B cell (primary cell): ENCODE measurements around the gene PAX3. TPM values are rescaled to one million over a fixed set of nuclear protein-coding genes. Genes with fewer than 3 reads are reported as not detected.

Experiments
- ATAC-seq: fragments of 200-7000 bp; cut with Tn5 transposase; one replicate; pipeline ENCODE4 v1.10.0; 2021; ENCODE audit warnings: low read depth, mild to moderate bottlenecking, moderate number of reproducible peaks, moderate library complexity
- CTCF ChIA-PET: fragments of 350-600 bp; sonication (Branson Sonifier 250); formaldehyde crosslinking; loops from one replicate; lab custom pipeline; 2021; ENCODE audit warnings: antibody characterized with exemption, inconsistent platforms; lab: Charles Lee
- POLR2A ChIA-PET: fragments of 350-600 bp; sonication (Branson Sonifier 250); formaldehyde crosslinking; loops from one replicate; lab custom pipeline; 2021; ENCODE audit warnings: antibody characterized with exemption; lab: Charles Lee
- DNase-seq: peaks from one replicate; pipeline ENCODE4 v3.0.0; 2013
- H2AFZ ChIP-seq: 2 replicates; pipeline ENCODE4 v1.6.1; 2012; ENCODE audit warnings: mild to moderate bottlenecking, low read depth, low read length; ENCODE audit not compliant: insufficient read depth, poor library complexity, severe bottlenecking
- H3K27ac ChIP-seq, 2 donors: 1 replicate in 1 of 2; 2 replicates in 1 of 2; pipeline ENCODE4 v1.5.1; 2012 to 2013; ENCODE audit warnings: low read length in 2 of 2, mild to moderate bottlenecking in 2 of 2, moderate library complexity in 1 of 2
- H3K27me3 ChIP-seq, 4 experiments: fragments of 200-600 bp in 1 of 4; sonication (generic) in 1 of 4; replicated peaks in 1 of 4; 1 replicate in 2 of 4; 2 replicates in 2 of 4; pipeline versions ENCODE4 v1.6.1 to v1.7.0; 2013 to 2016; ENCODE audit warnings: low read length in 3 of 4, mild to moderate bottlenecking in 2 of 4, mixed read lengths in 1 of 4, moderate library complexity in 1 of 4; ENCODE audit not compliant: insufficient read depth in 4 of 4, control insufficient read depth in 3 of 4; ENCODE audit errors: control extremely low read depth in 1 of 4
- H3K36me3 ChIP-seq, 2 experiments: replicated peaks in 1 of 2; 1 replicate in 1 of 2; 2 replicates in 1 of 2; pipeline versions ENCODE4 v1.6.1 to v1.7.1; 2013; ENCODE audit warnings: low read length in 1 of 2; ENCODE audit not compliant: insufficient read depth in 2 of 2, control insufficient read depth in 1 of 2; ENCODE audit errors: control extremely low read depth in 1 of 2, extremely low read depth in 1 of 2
- H3K4me1 ChIP-seq, 2 donors: fragments of 200-600 bp in 1 of 2; sonication (generic) in 1 of 2; 1 replicate in 1 of 2; 2 replicates in 1 of 2; pipeline versions ENCODE4 v1.5.1 to v1.6.1; 2013 to 2017; ENCODE audit warnings: low read length in 2 of 2; ENCODE audit not compliant: control insufficient read depth in 2 of 2, insufficient read depth in 2 of 2
- H3K4me2 ChIP-seq: replicated peaks from 2 replicates; pipeline ENCODE3; 2012; ENCODE audit warnings: mild to moderate bottlenecking, low read depth, low read length; ENCODE audit not compliant: poor library complexity, severe bottlenecking
- H3K4me3 ChIP-seq, 5 experiments: fragments of 200-600 bp in 1 of 5; sonication (generic) in 1 of 5; 1 replicate in 3 of 5; 2 replicates in 2 of 5; pipeline versions ENCODE4 v1.5.1 to v1.7.0; 2011 to 2016; ENCODE audit warnings: low read length in 4 of 5, mild to moderate bottlenecking in 4 of 5, low read depth in 2 of 5, control low read depth in 1 of 5, moderate library complexity in 1 of 5; ENCODE audit not compliant: insufficient read depth in 1 of 5; ENCODE audit errors: control extremely low read depth in 1 of 5, extremely low read depth in 1 of 5
- H3K79me2 ChIP-seq: fragments of 200-600 bp; sonication (generic); one replicate; pipeline ENCODE4 v1.6.0; 2016; ENCODE audit warnings: low read length; ENCODE audit not compliant: control insufficient read depth, insufficient read depth
- H3K9ac ChIP-seq: fragments of 200-600 bp; sonication (generic); 2 replicates; pipeline ENCODE4 v1.6.1; 2017; ENCODE audit warnings: mild to moderate bottlenecking, low read length, moderate library complexity
- H3K9me3 ChIP-seq, 3 donors: one replicate each; pipeline versions ENCODE4 v1.6.1 to v1.7.1; 2013; ENCODE audit warnings: low read length in 2 of 3; ENCODE audit not compliant: control insufficient read depth in 2 of 3, insufficient read depth in 1 of 3; ENCODE audit errors: control extremely low read depth in 1 of 3
- H4K20me1 ChIP-seq: 2 replicates; pipeline ENCODE4 v1.6.0; 2012; ENCODE audit warnings: mild to moderate bottlenecking, low read length; ENCODE audit not compliant: insufficient read depth, control insufficient read depth, poor library complexity, severe bottlenecking
- H3K27ac Mint-ChIP-seq: one replicate; pipeline ENCODE4 v1.8.0; 2021; ENCODE audit warnings: mixed read lengths
- H3K27me3 Mint-ChIP-seq: one replicate; pipeline ENCODE4 v1.8.0; 2021; ENCODE audit warnings: mixed read lengths
- H3K4me1 Mint-ChIP-seq: one replicate; pipeline ENCODE4 v1.8.0; 2021; ENCODE audit warnings: mixed read lengths
- H3K4me3 Mint-ChIP-seq: one replicate; pipeline ENCODE4 v1.8.0; 2021; ENCODE audit warnings: mixed read lengths
- H3K9me3 Mint-ChIP-seq: one replicate; pipeline ENCODE4 v1.8.0; 2022; ENCODE audit warnings: mixed read lengths; ENCODE audit not compliant: insufficient read depth
- EZH2 ChIP-seq: IDR thresholded peaks from 2 replicates; pipeline ENCODE4 v1.6.1; 2012; ENCODE audit warnings: borderline replicate concordance, low read depth, mild to moderate bottlenecking, moderate library complexity, low read length; ENCODE audit not compliant: insufficient read depth, poor library complexity, severe bottlenecking
- WGBS: methylation state at CpG from one replicate; pipeline ENCODE4 v1.1.5; 2013; ENCODE audit warnings: missing lambda C conversion rate; ENCODE audit not compliant: insufficient coverage; 5-methylcytosine and 5-hydroxymethylcytosine counted together
- intact Hi-C: fragments of 100-400 bp; cut with micrococcal nuclease; formaldehyde crosslinking; loops from one replicate; pipeline ENCODE4 v1.10.0; 2022
- polyA plus RNA-seq: library from polyadenylated mRNA; depleted of rRNA; stranded (reverse); fragments of >200 nt; gene quantifications from 2 replicates; pipeline ENCODE4 v1.2.3, GENCODE V29; 2012
- total RNA-seq, 2 donors: library from RNA; stranded (reverse); fragments of 120-200 nt in 1 of 2; gene quantifications; 1 replicate in 1 of 2; 2 replicates in 1 of 2; pipeline versions ENCODE4 v1.2.3 to v1.2.4, GENCODE V29; 2013 to 2022
- TF ChIP-seq, protein P1 (sequence below): fragments of 200-600 bp; IDR thresholded peaks from one replicate; pipeline ENCODE4 v1.8.0; 2022; ENCODE audit warnings: antibody characterized with exemption, mild to moderate bottlenecking

The PAX3 gene
- total and polyA plus RNA-seq, 2 donors (not counting 1 experiment from before 2014, with no cell fraction given) = not detected

DNA sequence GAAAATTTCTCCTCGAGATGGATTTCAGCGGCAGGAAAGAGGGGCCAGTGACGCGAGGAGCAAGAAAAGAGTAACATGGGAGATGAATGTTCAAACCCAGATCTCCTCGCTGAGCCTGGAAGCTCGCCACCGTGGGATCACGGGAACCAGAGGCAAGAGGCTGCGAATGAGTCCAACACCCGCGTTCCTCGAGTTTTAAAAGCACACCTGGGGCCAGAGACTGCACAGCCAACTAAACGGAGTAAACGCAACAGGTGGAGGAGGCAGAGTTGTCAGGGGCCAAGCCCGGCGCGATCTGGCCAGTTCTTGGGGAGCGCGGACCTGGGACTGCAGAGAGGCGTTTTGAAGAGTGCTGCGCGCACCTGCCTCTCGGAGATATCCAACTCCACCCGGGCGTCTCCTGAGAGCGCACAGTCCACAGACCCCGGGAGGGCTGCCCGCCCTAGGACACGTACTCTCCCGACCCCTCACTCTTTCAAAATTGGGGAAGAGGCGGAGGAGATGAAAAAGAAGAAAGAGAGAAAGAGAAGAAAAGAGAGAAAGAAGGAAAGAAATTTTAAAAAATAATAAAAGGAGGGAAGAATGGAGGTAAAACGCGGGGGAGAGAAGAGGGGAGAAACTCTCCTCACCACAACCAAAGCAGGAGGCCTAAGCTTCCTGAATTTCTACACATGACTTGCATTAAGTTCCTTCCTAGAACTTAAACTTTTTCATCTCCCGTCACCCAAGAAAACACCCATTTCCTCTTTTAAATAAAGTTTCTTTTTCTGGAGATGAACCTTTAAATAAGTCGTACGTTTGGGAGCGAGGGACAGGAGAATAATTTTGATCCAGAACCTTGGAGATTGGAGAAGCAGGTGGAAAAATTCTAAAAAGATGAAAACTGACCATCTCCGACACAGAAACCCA lies 5.3 kb upstream of the PAX3 start:
- Mint-ChIP-seq H3K4me3 (peak overlapping the region; percentile 73), H3K27me3 (peaks cover 86% of the 10 kb centered on the region), H3K9me3 (peaks cover 2% of the 10 kb centered on the region), H3K4me1 (peaks cover 40% of the 10 kb centered on the region), H3K27ac (no peak overlapping the region)
- peaks cover 34 to 38% of the 10 kb centered on the region in 2 donors for H3K4me1 ChIP-seq
- H2AFZ ChIP-seq = no peak overlapping the region
- ChIA-PET CTCF (interaction anchor here (1.4 kb wide), 1 partner anchor 14 kb away, joined by 5 read pairs; no protein-coding TSS in a partner anchor), POLR2A (no interaction called here)
- no peaks in the 10 kb centered on the region for H4K20me1 ChIP-seq
- WGBS = 15% methylated on average over 27 of the region's 38 CpGs
- peaks cover 0 to 73% (median 8%) of the 10 kb centered on the region in 3 donors for H3K9me3 ChIP-seq
- no peak overlapping the region for H3K27ac ChIP-seq
- DNase-seq (peak; percentile 12), ATAC-seq (no peak)
- peak overlapping the region; percentile 78 for H3K4me2 ChIP-seq
- intact Hi-C loops = no loop called here
- no peaks in the 10 kb centered on the region for H3K79me2 ChIP-seq
- no peaks in the 10 kb centered on the region for H3K36me3 ChIP-seq
- H3K4me3 ChIP-seq = peak overlapping the region in 3 of 5 experiments; percentile 3 to 67 (median 46)
- no peak for TF ChIP-seq EZH2
- TF ChIP-seq, protein P1, sequence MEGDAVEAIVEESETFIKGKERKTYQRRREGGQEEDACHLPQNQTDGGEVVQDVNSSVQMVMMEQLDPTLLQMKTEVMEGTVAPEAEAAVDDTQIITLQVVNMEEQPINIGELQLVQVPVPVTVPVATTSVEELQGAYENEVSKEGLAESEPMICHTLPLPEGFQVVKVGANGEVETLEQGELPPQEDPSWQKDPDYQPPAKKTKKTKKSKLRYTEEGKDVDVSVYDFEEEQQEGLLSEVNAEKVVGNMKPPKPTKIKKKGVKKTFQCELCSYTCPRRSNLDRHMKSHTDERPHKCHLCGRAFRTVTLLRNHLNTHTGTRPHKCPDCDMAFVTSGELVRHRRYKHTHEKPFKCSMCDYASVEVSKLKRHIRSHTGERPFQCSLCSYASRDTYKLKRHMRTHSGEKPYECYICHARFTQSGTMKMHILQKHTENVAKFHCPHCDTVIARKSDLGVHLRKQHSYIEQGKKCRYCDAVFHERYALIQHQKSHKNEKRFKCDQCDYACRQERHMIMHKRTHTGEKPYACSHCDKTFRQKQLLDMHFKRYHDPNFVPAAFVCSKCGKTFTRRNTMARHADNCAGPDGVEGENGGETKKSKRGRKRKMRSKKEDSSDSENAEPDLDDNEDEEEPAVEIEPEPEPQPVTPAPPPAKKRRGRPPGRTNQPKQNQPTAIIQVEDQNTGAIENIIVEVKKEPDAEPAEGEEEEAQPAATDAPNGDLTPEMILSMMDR = no peak
- peaks cover 0 to 97% (median 76%) of the 10 kb centered on the region in 4 experiments for H3K27me3 ChIP-seq
- peak overlapping the region; percentile 51 for H3K9ac ChIP-seq
